Measurements from ENCODE around the gene ARCN1.

ARCN1 gene

GRCh38 chr11:118572061-118572980, at the start of gene ARCN1:
TSS of gene ARCN1 (plus strand) at chr11:118572409. CDS start at chr11:118572548, 139 bp downstream.
- Mint-ChIP-seq H3K4me1 (peaks cover 45% of the 10 kb centered on the region), H3K27ac (peak within 1 kb of the TSS; percentile 96 to 98 (median 96)), H3K27me3 (ENCODE audit: low read depth) (no peaks in the 10 kb centered on the region), H3K4me3 (peak within 1 kb of the TSS; percentile 91 to 99 (median 99)), H3K9me3 (no peaks in the 10 kb centered on the region), H3K36me3 (ENCODE audit: low read depth) (peaks cover 5% of the 10 kb centered on the region)
- TF ChIP-seq, protein P1, sequence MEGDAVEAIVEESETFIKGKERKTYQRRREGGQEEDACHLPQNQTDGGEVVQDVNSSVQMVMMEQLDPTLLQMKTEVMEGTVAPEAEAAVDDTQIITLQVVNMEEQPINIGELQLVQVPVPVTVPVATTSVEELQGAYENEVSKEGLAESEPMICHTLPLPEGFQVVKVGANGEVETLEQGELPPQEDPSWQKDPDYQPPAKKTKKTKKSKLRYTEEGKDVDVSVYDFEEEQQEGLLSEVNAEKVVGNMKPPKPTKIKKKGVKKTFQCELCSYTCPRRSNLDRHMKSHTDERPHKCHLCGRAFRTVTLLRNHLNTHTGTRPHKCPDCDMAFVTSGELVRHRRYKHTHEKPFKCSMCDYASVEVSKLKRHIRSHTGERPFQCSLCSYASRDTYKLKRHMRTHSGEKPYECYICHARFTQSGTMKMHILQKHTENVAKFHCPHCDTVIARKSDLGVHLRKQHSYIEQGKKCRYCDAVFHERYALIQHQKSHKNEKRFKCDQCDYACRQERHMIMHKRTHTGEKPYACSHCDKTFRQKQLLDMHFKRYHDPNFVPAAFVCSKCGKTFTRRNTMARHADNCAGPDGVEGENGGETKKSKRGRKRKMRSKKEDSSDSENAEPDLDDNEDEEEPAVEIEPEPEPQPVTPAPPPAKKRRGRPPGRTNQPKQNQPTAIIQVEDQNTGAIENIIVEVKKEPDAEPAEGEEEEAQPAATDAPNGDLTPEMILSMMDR (IDR thresholded peaks at IDR 0.05; ENCODE audit: unreplicated experiment in 3 of 3), result no peak

GRCh38 chr11:118522571-118523072, 49.6 kb upstream of the ARCN1 start:
- peak overlapping the region; percentile 39 to 78 (median 65) for H3K27ac Mint-ChIP-seq
- no peak overlapping the region for H3K4me3 Mint-ChIP-seq
- H3K27me3 Mint-ChIP-seq (ENCODE audit: low read depth), result no peaks in the 10 kb centered on the region
- TF ChIP-seq, protein P1 (IDR thresholded peaks at IDR 0.05; ENCODE audit: unreplicated experiment in 3 of 3), result peak; percentile 30 to 48 (median 39)
- H3K9me3 Mint-ChIP-seq, result no peaks in the 10 kb centered on the region
- peaks cover 62% of the 10 kb centered on the region for H3K36me3 Mint-ChIP-seq (ENCODE audit: low read depth)
- H3K4me1 Mint-ChIP-seq, result peaks cover 35% of the 10 kb centered on the region

DNA sequence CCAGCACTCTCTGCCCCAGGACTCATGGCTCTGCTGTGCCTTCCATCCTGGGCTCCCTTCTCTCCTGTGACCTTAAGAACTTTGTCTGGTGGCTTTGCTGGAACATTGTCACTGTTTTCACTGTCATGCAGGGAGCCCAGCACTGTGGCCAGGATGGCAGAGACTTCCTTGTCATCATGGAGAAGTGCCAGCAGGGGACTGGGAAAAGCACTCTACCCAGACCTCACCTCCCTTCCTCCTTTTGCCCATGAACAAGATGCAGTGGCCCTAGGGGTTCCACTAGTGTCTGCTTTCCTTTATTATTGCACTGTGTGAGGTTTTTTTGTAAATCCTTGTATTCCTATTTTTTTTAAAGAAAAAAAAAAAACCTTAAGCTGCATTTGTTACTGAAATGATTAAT, 47.9 kb upstream of the ARCN1 start:
- Mint-ChIP-seq H3K36me3 (ENCODE audit: low read depth) (peaks cover 59% of the 10 kb centered on the region), H3K27ac (peak overlapping the region in 1 of 3 experiments; percentile 71), H3K4me1 (peaks cover 46% of the 10 kb centered on the region), H3K9me3 (no peaks in the 10 kb centered on the region), H3K4me3 (no peak overlapping the region), H3K27me3 (ENCODE audit: low read depth) (no peaks in the 10 kb centered on the region)
- TF ChIP-seq, protein P1 (IDR thresholded peaks at IDR 0.05; ENCODE audit: unreplicated experiment in 3 of 3), result no peak

DNA sequence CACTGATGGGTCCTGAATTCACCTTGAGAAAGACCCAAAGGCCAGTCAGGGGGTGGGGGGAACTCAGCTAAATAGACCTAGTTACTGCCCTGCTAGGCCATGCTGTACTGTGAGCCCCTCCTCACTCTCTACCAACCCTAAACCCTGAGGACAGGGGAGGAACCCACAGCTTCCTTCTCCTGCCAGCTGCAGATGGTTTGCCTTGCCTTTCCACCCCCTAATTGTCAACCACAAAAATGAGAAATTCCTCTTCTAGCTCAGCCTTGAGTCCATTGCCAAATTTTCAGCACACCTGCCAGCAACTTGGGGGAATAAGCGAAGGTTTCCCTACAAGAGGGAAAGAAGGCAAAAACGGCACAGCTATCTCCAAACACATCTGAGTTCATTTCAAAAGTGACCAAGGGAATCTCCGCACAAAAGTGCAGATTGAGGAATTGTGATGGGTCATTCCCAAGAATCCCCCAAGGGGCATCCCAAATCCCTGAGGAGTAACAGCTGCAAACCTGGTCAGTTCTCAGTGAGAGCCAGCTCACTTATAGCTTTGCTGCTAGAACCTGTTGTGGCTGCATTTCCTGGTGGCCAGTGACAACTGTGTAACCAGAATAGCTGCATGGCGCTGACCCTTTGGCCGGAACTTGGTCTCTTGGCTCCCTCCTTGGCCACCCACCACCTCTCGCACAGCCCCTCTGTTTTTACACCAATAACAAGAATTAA, 47.3 kb upstream of the ARCN1 start:
- Mint-ChIP-seq H3K9me3 (no peaks in the 10 kb centered on the region), H3K36me3 (ENCODE audit: low read depth) (peaks cover 54% of the 10 kb centered on the region), H3K27ac (peak overlapping the region in 2 of 3 experiments; percentile 52 to 71), H3K4me1 (peaks cover 52% of the 10 kb centered on the region), H3K4me3 (peak overlapping the region in 1 of 3 experiments; percentile 50), H3K27me3 (ENCODE audit: low read depth) (no peaks in the 10 kb centered on the region)
- TF ChIP-seq, protein P1 (IDR thresholded peaks at IDR 0.05; ENCODE audit: unreplicated experiment in 3 of 3), result no peak

DNA sequence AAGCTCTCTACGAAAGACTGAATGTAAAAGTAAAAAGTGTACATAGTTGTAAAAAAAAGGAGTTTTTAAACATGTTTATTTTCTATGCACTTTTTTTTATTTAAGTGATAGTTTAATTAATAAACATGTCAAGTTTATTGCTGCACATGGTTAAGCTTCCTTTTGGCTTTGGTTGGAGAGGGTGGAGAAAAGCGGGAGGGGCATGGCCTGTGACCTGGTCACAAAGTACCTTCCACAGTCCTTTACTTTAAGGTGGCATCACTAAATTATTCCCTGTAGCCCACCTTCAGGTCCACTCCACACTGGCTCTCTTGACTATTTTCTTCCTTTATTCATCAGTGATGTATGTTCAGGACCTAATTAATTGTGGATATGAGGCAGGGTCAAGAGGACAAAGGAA, 45.5 kb upstream of the ARCN1 start:
- Mint-ChIP-seq H3K27me3 (ENCODE audit: low read depth) (peaks cover 4% of the 10 kb centered on the region), H3K4me3 (no peak overlapping the region), H3K4me1 (peaks cover 62% of the 10 kb centered on the region), H3K36me3 (ENCODE audit: low read depth) (peaks cover 37% of the 10 kb centered on the region), H3K27ac (no peak overlapping the region), H3K9me3 (no peaks in the 10 kb centered on the region)
- TF ChIP-seq, protein P1 (IDR thresholded peaks at IDR 0.05; ENCODE audit: unreplicated experiment in 3 of 3), result no peak

Measured in nephron (organoid).